Kasumi-1 (cell line): ENCODE measurements around the gene RBM44.

ENCODE experiments used
- DNase-seq, 2 experiments: peaks; one replicate each; lab custom pipeline; 2025; lab: John Stamatoyannopoulos, UW

The RBM44 gene

DNA sequence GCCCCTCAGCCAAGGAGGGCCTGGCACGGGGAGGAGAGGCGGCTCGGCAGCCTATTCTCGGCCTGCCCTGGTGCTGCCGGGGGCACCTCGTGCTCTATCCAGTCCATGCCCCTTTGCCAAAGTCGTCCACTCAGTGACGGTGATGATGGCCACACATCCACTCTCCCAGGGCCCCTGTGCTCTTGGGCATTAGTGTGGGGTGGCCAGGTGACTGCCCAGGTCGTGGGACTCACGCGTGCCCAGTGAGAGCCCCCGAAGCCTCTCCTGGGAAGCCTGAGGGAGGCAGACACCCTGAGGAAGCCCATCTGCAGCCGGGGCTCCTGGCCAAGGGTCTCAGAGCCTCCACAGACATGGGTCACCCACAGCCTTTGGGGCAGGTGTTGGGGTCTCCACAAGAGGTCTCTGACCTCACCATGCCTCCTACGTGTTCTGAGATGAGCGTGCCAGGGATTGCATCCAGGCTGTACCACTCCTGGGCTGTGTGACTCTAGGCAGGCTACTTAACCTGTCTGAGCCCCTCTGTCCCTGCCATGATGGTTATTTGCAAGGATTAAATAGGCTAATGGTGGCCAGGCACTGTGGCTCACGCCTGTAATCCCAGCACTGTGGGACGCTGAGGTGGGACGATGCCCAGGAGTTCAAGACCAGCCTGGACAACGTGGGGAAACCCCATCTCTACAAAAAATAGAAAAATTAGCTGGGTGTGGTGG, 73.8 kb downstream of the RBM44 start:
- DNase-seq, result no peak

- DNase-seq, result no peak
Measured at GRCh38 chr2:237873421-237873831, 74.8 kb downstream of the RBM44 start.

GRCh38 chr2:237873897-237874551, 75.4 kb downstream of the RBM44 start:
- DNase-seq, result no peak

GRCh38 chr2:237874585-237875161, 76.1 kb downstream of the RBM44 start:
- no peak for DNase-seq

DNA sequence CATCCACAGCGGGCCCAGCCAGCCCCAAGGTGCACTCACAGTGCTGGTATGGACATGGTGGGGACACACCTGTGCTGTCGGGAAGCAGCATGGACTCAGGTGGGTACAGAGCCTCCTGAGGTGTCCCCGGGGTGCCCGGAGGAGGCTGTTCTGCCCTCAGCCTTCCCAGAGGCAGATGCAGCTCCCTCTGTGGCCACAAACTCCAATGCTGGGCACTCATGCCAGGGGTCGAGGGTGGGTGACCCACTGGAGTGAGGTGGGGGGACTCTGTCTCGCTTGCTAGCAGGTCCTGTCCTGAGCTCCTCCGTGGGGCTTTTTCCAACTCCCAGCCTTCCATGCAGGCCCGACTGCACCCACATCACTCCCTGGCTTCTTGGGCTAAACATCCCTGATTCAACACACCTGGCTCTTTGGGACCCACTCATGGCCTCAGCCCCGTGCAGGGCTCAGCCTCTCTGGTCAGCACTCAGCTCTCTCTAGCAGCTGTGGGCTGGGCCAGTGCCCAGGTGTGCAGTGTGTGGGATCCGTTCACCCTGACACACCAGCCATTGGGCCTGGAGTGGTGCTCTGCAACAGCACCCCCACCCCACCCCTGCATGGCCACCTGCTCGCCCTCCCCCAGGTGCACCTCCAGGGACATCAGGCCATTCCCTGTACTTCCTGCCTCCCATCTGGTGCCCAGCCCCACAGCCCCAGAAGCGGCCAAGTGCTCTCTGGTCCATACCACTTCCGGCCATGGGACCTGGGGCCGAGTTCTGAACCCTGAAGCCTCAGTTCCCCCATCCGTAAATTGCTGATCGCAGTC, 76.9 kb downstream of the RBM44 start:
- DNase-seq, result no peak

DNA sequence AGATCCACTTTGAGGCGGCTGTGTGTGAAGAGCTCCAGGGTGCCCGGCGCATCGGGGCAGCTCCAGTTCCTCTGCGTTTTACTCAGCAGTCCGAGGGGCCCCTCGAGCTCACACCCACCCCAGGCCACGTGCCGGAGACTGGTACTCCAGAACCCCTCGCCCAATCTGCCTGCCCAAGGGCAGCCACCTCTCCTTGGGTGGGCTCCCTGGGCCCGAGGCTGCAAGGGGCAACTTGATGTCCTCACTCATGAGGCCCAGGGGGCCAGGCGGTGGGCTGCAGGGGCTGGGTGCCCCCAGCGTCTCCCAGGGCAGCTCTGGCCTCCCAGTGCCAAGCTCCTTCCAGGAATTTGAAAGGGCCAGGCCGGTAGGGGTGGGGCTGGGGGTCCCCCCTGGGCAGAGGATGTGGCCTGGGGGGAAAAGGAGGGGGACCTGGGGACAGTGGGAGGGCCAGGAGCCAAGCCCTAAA, 77.5 kb downstream of the RBM44 start:
- no peak for DNase-seq

GRCh38 chr2:237876532-237876931, 78.0 kb downstream of the RBM44 start:
- no peak for DNase-seq

- no peak for DNase-seq
Measured at GRCh38 chr2:237876951-237877491, 78.4 kb downstream of the RBM44 start.

DNA sequence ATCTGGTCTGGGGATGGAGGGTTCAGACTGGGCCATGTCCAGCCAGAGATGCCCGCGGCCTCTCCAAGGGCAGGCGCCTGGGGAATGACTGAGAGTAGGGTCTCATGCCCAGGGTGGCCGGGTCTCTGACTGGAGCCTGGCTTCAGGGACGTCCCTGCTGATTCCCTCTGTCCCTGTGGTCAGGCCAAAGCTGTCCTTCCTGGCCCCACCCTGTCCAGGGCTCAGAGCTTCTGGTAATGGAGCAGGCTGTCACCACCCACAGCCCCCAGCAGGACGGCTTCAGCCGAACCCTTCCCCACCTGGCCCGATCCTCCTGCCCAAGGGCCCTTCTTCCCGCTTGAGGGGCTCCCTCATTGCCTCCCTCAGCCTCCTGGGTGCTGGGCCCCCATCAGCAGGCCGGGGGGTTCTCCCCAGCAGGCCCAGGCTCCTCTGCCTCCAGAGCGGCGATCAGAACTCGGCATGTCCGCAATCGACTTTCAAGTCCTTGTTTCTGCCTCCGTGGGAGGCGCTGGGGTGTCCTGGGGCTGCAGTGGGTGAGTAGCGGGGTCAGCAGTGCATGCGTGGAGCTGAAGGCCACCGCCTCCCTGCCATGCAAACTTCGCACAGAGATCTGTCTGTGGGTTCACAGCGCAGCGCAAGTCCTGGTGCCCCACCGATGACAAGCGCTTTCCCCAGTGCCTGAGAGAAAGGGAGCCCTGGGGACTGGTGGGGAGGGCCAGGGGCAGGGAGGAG, 79.2 kb downstream of the RBM44 start:
- no peak for DNase-seq

- no peak for DNase-seq
Measured at GRCh38 chr2:237878321-237879057, 79.9 kb downstream of the RBM44 start.

GRCh38 chr2:237879058-237879430, 80.5 kb downstream of the RBM44 start:
- no peak for DNase-seq

- DNase-seq, result no peak
Measured at GRCh38 chr2:237879991-237880560, 81.5 kb downstream of the RBM44 start.

DNA sequence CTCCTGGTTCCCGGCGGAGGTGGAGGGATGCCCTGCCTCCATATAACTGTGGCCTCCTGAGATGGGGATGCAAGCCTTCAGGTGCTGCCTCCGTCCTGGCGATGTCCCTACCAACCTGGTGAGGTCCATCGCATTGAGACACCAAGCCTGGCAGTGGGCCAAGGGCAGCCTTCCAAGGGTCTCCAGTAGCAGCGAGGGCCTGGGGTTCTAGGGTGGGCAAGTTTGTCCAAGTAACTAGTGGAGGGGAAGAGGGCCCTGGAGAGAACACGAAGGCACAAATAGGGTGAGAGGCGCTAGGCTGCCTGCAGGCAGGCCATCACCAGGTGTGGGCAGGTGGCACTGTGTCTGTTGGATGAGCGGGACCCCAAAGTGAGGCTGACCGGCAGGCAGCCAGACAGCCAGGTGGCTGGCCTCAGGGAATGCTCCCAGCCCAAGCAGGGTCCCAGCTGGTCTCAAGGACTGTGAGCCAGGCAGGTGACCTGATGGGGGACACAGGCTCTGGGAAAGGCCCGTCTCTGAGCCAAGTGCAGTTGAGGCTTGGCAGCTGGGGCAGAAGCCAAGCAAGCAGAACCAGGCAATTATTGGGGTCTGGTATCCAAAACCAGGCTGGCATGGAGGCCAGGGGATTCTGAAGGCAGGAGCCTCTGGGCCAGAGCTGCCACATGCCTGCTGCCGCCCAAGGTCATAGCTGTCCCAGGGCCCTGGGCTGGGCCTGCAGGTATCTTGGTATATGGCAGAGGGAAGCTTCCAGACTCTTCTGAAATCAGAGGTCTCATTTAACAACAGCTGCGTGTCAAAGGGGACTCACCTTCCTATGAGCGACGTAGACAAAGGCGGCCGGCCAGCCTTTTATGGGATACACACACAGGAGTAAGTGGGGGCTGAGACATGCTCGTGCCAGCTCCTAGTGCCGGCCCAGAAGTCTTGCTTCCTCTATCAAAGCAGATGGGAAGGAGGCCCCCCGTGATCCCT, 84.2 kb downstream of the RBM44 start:
- DNase-seq, result no peak

DNA sequence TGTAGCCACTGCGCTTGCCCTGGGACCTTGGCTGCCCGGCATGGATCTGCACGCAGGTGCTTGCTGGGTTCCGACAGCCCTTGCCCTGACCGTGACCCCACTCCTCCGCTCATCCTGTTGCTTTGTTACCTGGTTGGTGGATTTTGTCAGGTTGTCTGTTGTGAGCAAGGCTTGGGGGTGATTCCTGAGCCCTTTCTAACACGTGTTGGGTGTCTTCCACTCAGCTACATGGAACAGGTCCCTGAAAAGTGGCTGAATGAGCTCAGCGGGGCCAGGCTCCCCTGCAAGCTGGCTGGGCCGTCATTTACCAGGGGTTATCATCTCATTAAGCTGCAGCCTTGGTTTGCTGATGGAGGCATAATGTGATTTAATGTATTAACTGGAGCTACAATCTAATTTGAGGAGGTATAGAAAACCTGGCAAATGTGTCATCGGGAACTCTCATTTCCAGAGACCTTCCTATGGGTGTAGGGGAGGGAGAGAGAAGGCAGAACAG, 85.4 kb downstream of the RBM44 start:
- no peak for DNase-seq

GRCh38 chr2:237884681-237885080, 86.1 kb downstream of the RBM44 start:
- DNase-seq, result no peak

DNA sequence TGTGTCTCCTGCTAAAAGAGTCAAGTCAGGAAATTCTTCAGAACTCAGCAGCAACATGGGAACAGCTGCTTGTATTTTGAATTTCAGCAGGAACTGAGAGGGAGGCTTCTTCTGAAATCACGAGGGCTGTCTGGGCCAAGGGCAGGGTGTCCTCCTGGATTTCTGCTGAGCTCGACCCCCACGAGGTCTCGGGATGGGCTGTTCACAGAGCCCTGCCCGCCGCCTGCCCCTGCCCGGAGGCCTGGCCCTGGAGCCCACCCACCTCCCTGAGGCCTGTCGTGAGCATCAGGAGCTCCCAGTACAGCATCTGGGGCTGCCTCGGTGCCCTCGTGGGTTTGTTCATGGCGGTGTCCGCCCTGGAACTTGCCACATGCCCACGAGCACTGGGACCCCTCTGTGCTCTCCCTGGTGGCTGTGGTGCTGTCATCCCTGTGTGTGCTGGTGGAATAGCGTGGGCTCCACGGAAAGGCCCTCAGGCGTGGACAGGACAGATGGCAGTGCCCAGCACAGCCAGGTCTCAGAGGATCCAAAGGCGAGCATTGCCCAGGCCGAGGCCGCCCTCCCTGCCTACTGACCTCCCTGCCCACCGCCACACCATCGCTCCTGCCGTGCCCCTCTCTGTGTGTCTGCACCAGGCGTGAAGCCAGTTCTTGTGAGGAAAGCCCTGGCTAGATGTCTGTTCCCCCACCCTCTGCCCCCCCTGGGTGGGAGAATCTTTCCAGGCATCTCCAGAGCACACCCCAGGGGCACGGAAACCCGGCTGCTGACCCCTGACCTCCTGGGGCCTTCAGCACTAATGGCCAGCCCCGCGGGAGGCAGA, 86.7 kb downstream of the RBM44 start:
- DNase-seq, result no peak

DNA sequence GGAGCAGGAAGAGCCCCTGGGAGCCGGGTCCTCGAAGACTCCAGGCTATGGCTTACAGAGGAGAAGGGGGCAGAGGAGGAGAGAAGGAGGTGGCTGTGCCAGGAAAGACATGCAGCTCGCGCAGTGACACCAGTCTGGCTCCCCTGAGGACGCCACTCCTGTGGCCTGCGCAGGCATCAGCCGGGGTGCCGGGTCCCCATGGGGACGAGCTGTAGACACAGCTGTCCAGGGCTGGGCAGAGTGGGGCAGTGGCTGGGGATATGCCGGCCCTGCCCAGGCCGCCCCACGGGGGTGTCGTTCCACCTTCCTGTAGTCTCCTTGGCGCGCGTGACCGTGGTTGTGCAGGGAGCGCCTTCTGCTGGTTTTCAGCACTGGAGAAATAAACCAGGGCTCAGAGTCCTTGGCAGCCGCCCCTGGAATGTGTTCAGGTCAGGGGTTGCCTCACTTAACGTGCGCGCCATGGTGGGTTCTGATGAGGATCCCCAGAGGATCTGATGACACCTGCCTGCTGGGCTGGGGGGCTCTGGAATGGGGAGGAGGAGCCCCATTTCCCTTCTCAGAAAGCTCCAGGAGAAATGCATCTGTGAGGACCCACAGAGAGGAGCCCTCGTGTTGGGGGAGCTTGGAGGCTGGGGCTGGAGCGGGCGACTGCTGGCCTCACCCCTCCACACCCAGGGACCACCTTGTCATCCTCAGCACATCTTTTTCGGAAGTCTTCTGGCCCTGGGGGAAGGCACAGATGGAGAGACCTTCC, 87.5 kb downstream of the RBM44 start:
- no peak for DNase-seq
